SU-DHL-6 (cell line): ENCODE data around the gene CMBL.

Source experiments
- H2AFZ ChIP-seq: fragments of 200-600 bp; sonication (generic); 2 replicates; pipeline ENCODE4 v1.6.1; 2014; ENCODE audit warnings: low read depth, mild to moderate bottlenecking, moderate library complexity, mixed read lengths, antibody characterized with exemption, low read length; ENCODE audit not compliant: severe bottlenecking
- H3F3A ChIP-seq: fragments of 200-600 bp; shearing (Covaris generic); 2 replicates; pipeline ENCODE4 v1.6.0; 2016; ENCODE audit warnings: antibody characterized with exemption, mild to moderate bottlenecking; ENCODE audit not compliant: insufficient read depth
- H3K27ac ChIP-seq: fragments of 200-600 bp; sonication (generic); 2 replicates; pipeline ENCODE4 v1.5.1; 2016; ENCODE audit warnings: low read depth, mild to moderate bottlenecking, low read length, moderate library complexity, mixed read lengths
- H3K27me3 ChIP-seq: fragments of 200-600 bp; sonication (generic), shearing (Covaris generic); 2 replicates; pipeline ENCODE4 v1.6.0; 2014; ENCODE audit warnings: mild to moderate bottlenecking, low read length
- H3K36me3 ChIP-seq: fragments of 200-600 bp; sonication (generic); 2 replicates; pipeline ENCODE4 v1.6.1; 2014; ENCODE audit warnings: mild to moderate bottlenecking, low read length, mixed read lengths
- H3K4me2 ChIP-seq: fragments of 300-600, 200-600 bp; shearing (Covaris generic), sonication (generic); 2 replicates; pipeline ENCODE4 v1.6.0; 2014; ENCODE audit warnings: low read length, low read depth, mild to moderate bottlenecking; ENCODE audit not compliant: poor library complexity, severe bottlenecking
- H3K4me3 ChIP-seq: fragments of 200-600 bp; sonication (generic); 2 replicates; pipeline ENCODE4 v1.5.1; 2014; ENCODE audit warnings: antibody characterized with exemption, low read length, mild to moderate bottlenecking, mixed read lengths; ENCODE audit not compliant: insufficient read depth, poor library complexity, severe bottlenecking
- H3K79me2 ChIP-seq: fragments of 200-600 bp; sonication (generic); 2 replicates; pipeline ENCODE4 v1.6.1; 2014; ENCODE audit warnings: mild to moderate bottlenecking, low read length, moderate library complexity; ENCODE audit not compliant: insufficient read depth
- H3K9ac ChIP-seq: fragments of 200-600 bp; sonication (generic); 2 replicates; pipeline ENCODE4 v1.7.0; 2014; ENCODE audit warnings: mild to moderate bottlenecking, low read length
- H3K9me2 ChIP-seq: fragments of 200-600 bp; sonication (generic); replicated peaks from 2 replicates; pipeline ENCODE4 v1.6.1; 2014; ENCODE audit warnings: low read length; ENCODE audit not compliant: insufficient read depth
- H3K9me3 ChIP-seq: fragments of 200-600 bp; sonication (generic); 2 replicates; pipeline ENCODE4 v1.6.1; 2014; ENCODE audit warnings: low read length, mixed read lengths; ENCODE audit not compliant: insufficient read depth
- H4K20me1 ChIP-seq: fragments of 200-600 bp; sonication (generic); 2 replicates; pipeline ENCODE4 v1.6.1; 2014; ENCODE audit warnings: low read depth, mild to moderate bottlenecking, antibody characterized with exemption, low read length, moderate library complexity, mixed read lengths
- CTCF ChIP-seq: fragments of 200-600 bp; sonication (generic); IDR thresholded peaks from one replicate; pipeline ENCODE4 v1.5.1; 2017; ENCODE audit warnings: antibody characterized with exemption, mild to moderate bottlenecking, low read length, moderate library complexity; ENCODE audit not compliant: insufficient read depth, poor library complexity, severe bottlenecking
- EZH2phosphoT487 ChIP-seq: fragments of 200-600 bp; sonication (generic), shearing (Covaris generic); conservative IDR thresholded peaks from 2 replicates; pipeline ENCODE4 v1.6.1; 2018; ENCODE audit warnings: mild to moderate bottlenecking, antibody characterized with exemption, low read length, moderate library complexity, mixed read lengths

The CMBL gene

GRCh38 chr5:10310066-10310779 is 2.5 kb upstream of the CMBL start:
- H4K20me1 ChIP-seq, result no peaks in the 10 kb centered on the region
- no peaks in the 10 kb centered on the region for H3K36me3 ChIP-seq
- no peak overlapping the region for H3K4me3 ChIP-seq
- H3K9ac ChIP-seq, result no peak overlapping the region
- no peaks in the 10 kb centered on the region for H3K9me3 ChIP-seq
- H3K9me2 ChIP-seq, result no peaks in the 10 kb centered on the region
- no peak overlapping the region for H2AFZ ChIP-seq
- TF ChIP-seq CTCF (no peak), EZH2phosphoT487 (no peak)
- H3F3A ChIP-seq, result no peaks in the 10 kb centered on the region
- no peaks in the 10 kb centered on the region for H3K27me3 ChIP-seq
- no peak overlapping the region for H3K27ac ChIP-seq
- H3K4me2 ChIP-seq, result no peak overlapping the region
- H3K79me2 ChIP-seq, result no peaks in the 10 kb centered on the region

- no peak overlapping the region for H2AFZ ChIP-seq
Measured at GRCh38 chr5:10308844-10309243, 1.1 kb upstream of the CMBL start.

GRCh38 chr5:10306806-10307205 is 896 bp downstream of the CMBL start:
- Histone ChIP-seq H3K4me3 (no peak overlapping the region), H3K79me2 (no peaks in the 10 kb centered on the region), H3K9me2 (no peaks in the 10 kb centered on the region), H3F3A (no peaks in the 10 kb centered on the region), H3K27ac (no peak overlapping the region), H3K9me3 (no peaks in the 10 kb centered on the region), H4K20me1 (no peaks in the 10 kb centered on the region), H2AFZ (no peak overlapping the region), H3K36me3 (no peaks in the 10 kb centered on the region), H3K9ac (no peak overlapping the region), H3K4me2 (no peak overlapping the region), H3K27me3 (no peaks in the 10 kb centered on the region)
- TF ChIP-seq EZH2phosphoT487 (no peak), CTCF (no peak)

More at GRCh38 chr5:10308844-10309243, 1.1 kb upstream of the CMBL start:
- no peaks in the 10 kb centered on the region for H3K9me2 ChIP-seq
- no peak overlapping the region for H3K9ac ChIP-seq
- H3K36me3 ChIP-seq, result no peaks in the 10 kb centered on the region
- no peaks in the 10 kb centered on the region for H3K9me3 ChIP-seq
- H3K27me3 ChIP-seq, result no peaks in the 10 kb centered on the region
- no peaks in the 10 kb centered on the region for H4K20me1 ChIP-seq
- H3K79me2 ChIP-seq, result no peaks in the 10 kb centered on the region
- H3K4me3 ChIP-seq, result no peak overlapping the region
- TF ChIP-seq EZH2phosphoT487 (no peak), CTCF (no peak)
- H3F3A ChIP-seq, result no peaks in the 10 kb centered on the region
- H3K27ac ChIP-seq, result no peak overlapping the region
- H3K4me2 ChIP-seq, result no peak overlapping the region
